ENCODE results near the gene TSSK2.

Gene TSSK2

DNA sequence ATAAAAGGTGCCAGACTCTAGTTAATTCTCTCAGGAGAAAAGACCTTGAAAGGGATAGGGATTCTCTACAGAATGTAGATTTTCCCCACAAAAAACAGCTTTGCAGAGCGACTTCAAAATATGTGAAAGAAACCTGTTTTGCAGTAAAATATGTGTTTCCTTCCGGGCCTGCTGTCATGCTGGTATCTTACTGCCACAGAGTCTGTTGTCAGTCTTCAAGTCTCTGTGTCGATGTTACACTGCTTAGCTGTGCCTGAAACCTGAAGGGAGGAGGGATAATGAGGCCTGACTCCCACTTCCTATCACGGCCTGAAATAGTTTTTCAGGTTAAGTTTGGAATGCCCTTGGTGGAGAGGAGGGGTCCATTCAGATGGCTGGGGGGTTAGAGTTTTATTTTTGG, 7.2 kb upstream of the TSSK2 start:
- TF ChIP-seq, protein P1, sequence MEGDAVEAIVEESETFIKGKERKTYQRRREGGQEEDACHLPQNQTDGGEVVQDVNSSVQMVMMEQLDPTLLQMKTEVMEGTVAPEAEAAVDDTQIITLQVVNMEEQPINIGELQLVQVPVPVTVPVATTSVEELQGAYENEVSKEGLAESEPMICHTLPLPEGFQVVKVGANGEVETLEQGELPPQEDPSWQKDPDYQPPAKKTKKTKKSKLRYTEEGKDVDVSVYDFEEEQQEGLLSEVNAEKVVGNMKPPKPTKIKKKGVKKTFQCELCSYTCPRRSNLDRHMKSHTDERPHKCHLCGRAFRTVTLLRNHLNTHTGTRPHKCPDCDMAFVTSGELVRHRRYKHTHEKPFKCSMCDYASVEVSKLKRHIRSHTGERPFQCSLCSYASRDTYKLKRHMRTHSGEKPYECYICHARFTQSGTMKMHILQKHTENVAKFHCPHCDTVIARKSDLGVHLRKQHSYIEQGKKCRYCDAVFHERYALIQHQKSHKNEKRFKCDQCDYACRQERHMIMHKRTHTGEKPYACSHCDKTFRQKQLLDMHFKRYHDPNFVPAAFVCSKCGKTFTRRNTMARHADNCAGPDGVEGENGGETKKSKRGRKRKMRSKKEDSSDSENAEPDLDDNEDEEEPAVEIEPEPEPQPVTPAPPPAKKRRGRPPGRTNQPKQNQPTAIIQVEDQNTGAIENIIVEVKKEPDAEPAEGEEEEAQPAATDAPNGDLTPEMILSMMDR (IDR thresholded peaks at IDR 0.05; ENCODE audit: insufficient read depth, low read depth, low read length, missing control alignments) = no peak
- no peak overlapping the region for H3K4me3 ChIP-seq (ENCODE audit: low read depth, low read length)
- DNase-seq (ENCODE audit: low read depth) = no peak

- TF ChIP-seq, protein P1 (IDR thresholded peaks at IDR 0.05; ENCODE audit: insufficient read depth, low read depth, low read length, missing control alignments) = no peak
- H3K4me3 ChIP-seq (ENCODE audit: low read depth, low read length) = no peak overlapping the region
- no peak for DNase-seq (ENCODE audit: low read depth)
These were observed 6.7 kb upstream of the TSSK2 start for GRCh38 chr22:19124377-19124776.

GRCh38 chr22:19125011-19125410, 6.1 kb upstream of the TSSK2 start:
- TF ChIP-seq, protein P1 (IDR thresholded peaks at IDR 0.05; ENCODE audit: insufficient read depth, low read depth, low read length, missing control alignments) = no peak
- no peak overlapping the region for H3K4me3 ChIP-seq (ENCODE audit: low read depth, low read length)
- no peak for DNase-seq (ENCODE audit: low read depth)

DNA sequence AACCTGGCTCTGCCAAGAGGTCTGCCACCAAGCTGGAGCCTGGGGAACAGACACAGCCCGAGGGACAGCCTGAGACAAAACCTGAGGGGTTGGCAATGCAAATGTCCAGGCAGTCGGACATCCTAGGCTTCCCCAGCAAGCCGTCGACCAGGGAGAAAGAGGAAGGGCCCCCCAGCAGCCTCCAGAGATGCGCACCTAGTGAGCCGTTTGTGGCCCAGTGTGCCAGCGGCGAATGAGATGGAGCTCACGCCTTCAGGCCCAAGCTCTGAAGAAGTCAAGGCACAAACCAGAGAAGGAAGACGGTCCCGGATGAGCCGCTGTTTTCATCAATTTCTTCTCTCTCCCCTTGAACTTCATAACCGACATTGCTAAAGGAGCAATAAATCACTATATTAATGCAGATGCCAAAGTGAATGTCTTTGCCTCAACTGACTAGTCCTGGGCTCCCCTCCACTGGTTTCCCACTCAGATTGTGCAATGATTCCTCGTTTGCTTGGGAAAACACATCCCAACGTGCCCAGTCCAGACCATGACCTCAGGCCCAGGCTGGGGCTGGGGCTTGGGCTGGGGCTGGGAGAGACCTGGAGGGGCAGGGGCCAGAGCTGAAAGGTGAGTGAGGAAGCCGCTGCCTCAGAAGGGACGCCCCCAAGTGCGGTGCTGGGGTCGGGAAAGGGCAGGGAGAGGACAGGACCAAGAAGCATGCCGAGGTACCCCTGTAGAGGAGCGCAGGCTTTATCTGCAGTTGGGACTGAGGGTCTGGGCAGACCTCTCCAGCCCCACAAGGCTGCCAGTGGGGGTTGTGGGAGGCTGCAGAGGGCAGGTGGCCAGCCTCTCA, 5.4 kb upstream of the TSSK2 start:
- no peak for DNase-seq (ENCODE audit: low read depth)
- TF ChIP-seq, protein P1 (IDR thresholded peaks at IDR 0.05; ENCODE audit: insufficient read depth, low read depth, low read length, missing control alignments) = no peak
- H3K4me3 ChIP-seq (ENCODE audit: low read depth, low read length) = no peak overlapping the region

DNA sequence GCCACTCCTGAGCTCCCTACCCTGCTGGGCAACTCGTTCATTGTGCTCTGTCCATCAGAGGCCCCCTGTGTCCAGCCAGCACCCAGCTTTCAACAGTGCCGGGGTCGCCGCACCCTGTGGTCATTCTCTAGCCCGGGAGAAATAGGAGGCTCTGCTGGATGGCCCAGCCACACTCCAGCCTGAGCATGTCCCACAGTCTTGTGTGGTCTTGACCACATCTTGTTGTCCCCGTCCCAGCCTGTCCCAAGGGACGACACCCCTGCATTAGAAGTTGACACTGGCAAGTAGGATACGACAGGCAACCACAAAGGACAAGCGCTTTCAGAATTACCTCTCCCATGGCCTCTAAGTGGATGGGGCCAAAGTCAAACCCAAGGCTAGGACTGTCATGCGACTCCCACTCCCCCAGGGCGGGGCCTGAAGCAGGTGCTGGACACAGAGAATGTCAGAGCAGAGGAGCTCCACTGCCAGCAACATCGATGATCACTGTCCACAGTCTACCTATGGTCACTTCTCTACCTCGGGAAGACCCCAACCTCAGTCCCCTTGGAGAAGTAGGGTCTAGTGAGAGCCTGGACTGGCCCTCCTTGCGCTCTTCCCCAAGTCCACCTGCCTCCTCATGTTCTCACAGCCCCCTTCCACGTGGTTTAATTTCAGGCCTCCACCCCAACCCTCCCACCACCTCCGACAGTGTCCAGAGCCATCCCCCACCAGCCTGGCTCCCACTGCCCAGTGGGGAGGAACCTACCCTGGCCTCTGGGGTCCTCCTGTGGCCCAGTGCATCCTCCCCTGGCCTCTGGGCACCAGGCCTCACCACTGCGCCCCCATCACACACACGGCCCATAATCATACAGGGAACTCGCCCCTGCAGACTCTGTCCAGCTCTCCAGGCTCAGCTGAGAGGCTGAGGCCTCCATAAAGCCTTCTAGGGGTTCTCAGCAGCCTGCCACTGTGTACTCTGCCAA, 4.5 kb upstream of the TSSK2 start:
- DNase-seq (ENCODE audit: low read depth) = no peak
- TF ChIP-seq, protein P1 (IDR thresholded peaks at IDR 0.05; ENCODE audit: insufficient read depth, low read depth, low read length, missing control alignments) = no peak
- no peak overlapping the region for H3K4me3 ChIP-seq (ENCODE audit: low read depth, low read length)

DNA sequence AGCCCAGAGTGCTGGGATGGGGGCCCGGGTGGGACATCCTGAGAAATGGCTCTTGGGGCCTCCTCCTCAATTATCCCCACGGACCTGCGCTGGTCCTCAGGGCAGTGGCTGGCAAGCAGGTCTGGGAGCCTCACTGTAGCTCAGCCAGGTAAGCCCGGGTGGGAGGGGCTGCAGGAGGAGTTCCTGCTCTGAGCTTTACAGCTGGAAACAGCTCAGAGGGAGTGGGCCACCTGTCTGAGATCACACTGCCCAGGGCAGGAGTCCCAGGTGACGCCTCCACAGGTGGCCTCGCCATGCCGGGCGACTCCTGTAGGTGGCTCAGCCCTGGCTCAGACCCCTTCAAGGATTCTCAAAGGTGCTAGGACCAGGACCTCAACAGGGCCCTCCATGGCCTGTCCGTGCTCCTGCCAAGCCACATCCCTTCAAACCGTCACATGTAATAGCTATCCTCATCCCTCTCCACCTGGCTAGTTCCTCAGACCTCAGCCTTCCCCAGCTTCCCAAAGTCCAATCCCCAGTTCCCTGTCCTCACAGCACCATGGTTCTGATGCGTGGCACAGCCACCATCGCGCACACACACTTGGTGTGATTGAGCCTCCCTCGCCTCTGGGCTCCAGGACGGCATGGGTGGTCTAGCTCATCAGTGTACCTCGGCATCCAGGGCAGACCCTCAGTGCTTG, 3.6 kb upstream of the TSSK2 start:
- no peak overlapping the region for H3K4me3 ChIP-seq (ENCODE audit: low read depth, low read length)
- no peak for DNase-seq (ENCODE audit: low read depth)
- TF ChIP-seq, protein P1 (IDR thresholded peaks at IDR 0.05; ENCODE audit: insufficient read depth, low read depth, low read length, missing control alignments) = no peak

All from GM12865 (cell line).